DMS79 treated with DMSO at 0.1 percent for 48 hours (cell line): ENCODE results near the gene SLC26A9.
"Not testable (repeated sequence)": the region's sequence is repeated elsewhere in the genome, so short reads cannot be mapped to it uniquely, and the experiment has no call there.

Source experiments
- DNase-seq: peaks from one replicate; lab custom pipeline; 2025; lab: John Stamatoyannopoulos, UW

The SLC26A9 gene

GRCh38 chr1:205889706-205890105, 53.5 kb downstream of the SLC26A9 start:
- not testable (repeated sequence) for DNase-seq

DNA sequence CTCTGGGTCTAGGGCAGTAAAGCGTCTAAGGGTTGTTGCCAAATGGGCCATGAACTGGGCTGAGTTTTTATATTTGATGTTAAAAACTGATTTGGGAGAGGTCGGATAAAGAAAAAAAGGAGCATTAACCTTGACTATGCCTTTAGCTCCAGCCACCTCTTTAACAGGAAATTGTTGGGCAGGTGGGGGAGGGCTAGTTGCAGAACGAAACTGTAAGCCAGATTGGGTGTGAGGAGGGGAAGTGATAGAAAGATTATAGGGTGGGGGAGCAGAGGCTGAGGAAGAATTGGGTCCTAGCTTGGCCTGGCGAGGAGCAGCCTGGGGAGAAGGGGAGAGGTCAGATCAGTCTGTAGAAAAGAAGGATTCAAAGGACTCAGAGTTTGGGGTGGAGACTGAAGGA, 54.2 kb downstream of the SLC26A9 start:
- DNase-seq: not testable (repeated sequence)

- no peak for DNase-seq
Measured at GRCh38 chr1:205883792-205884191, 59.5 kb downstream of the SLC26A9 start.

DNA sequence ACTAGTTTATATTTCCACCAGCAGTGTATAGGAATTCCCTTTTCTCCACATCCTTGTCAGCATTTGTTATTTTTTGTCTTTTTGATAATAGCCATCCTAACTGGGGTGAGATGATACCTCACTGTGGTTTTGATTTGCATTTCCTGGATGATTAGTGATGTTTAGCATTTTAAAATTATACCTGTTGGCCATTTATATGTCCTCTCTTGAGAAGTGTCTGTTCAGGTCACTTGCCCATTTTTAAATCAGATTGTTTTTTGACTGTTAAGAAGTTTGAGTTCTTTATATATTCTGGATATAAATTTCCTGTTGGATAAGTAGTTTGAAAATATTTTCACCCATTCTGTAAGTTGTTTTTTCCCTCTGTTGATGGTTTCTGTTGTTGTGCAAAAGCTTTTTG, 62.3 kb downstream of the SLC26A9 start:
- no peak for DNase-seq

DNA sequence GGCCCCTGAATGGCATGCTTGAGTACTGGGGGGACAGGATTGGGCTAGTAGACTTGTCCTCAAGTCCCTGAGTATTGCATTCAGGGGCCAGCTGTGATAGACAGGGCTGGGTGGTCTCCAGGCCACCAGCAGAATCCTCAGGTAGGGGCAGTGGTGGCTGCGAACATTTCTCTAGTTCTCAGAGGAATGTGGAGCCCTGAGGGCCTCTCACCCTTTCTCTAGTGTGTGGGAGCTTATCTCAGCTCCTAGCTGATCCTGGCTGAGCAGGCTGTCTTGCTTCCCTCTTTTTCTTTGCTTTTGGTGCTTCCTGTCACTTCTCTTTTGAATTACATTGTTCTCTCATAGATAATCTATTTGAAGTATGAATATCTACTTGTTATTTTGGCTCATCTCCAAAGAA, 63.3 kb downstream of the SLC26A9 start:
- DNase-seq: no peak

DNA sequence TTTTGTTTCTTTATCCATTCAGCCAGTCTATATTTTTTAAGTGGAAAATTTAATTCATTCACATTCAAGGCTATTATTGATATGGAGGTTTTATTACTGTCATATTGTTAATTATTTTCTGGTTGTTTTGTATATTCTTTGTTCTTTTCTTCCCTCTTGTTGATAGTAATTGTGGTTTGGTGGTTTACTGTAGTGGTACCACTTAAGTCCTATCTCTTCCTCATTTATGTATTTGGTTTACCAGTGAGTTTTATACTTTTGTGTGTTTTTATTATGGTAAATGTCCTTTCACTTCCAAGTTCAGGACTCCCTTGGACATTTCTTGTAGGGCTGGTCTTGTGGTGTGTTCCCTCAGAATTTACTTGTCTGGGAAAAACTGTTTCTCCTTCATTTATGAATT, 65.2 kb downstream of the SLC26A9 start:
- DNase-seq: no peak

GRCh38 chr1:205873148-205873547, 70.1 kb downstream of the SLC26A9 start:
- DNase-seq: not testable (repeated sequence)

GRCh38 chr1:205870236-205870635, 73.0 kb downstream of the SLC26A9 start:
- DNase-seq: no peak
